WTC11 (cell line): ENCODE data around the gene TOR1AIP2. TPM values are rescaled to one million over a fixed set of nuclear protein-coding genes. Genes with fewer than 3 reads are reported as not detected.
A peak's percentile ranks its signal among the peaks of the same experiment; 100 is the strongest.
"Not testable (repeated sequence)": the region's sequence is repeated elsewhere in the genome, so short reads cannot be mapped to it uniquely, and the experiment has no call there.

ENCODE experiments used
- ATAC-seq: fragments of 200-7000 bp; cut with Tn5 transposase; 2 replicates; pipeline ENCODE4 v1.10.0; 2021; ENCODE audit warnings: mild to moderate bottlenecking, moderate library complexity
- CTCF ChIA-PET: fragments of 300-600 bp; sonication (Branson Sonifier 250); formaldehyde crosslinking; loops from one replicate; lab custom pipeline; 2021; ENCODE audit warnings: antibody characterized with exemption; lab: Charles Lee
- POLR2A ChIA-PET: fragments of 350-600 bp; sonication (Branson Sonifier 250); formaldehyde crosslinking; loops from one replicate; lab custom pipeline; 2021; ENCODE audit warnings: antibody characterized with exemption; lab: Charles Lee
- DNase-seq: peaks from one replicate; pipeline ENCODE4 v3.0.0; 2021; ENCODE audit warnings: low spot score
- H3K27ac Mint-ChIP-seq: 2 replicates; pipeline ENCODE4 v1.8.0; 2021; ENCODE audit warnings: mixed read lengths
- H3K27me3 Mint-ChIP-seq: 2 replicates; pipeline ENCODE4 v1.8.0; 2021; ENCODE audit warnings: low read depth, mild to moderate bottlenecking, moderate library complexity, mixed read lengths
- H3K36me3 Mint-ChIP-seq: 2 replicates; pipeline ENCODE4 v1.8.0; 2021; ENCODE audit warnings: mixed read lengths
- H3K4me1 Mint-ChIP-seq: 2 replicates; pipeline ENCODE4 v1.8.0; 2022; ENCODE audit warnings: mixed read lengths
- H3K4me3 Mint-ChIP-seq: 2 replicates; pipeline ENCODE4 v1.8.0; 2021; ENCODE audit warnings: mild to moderate bottlenecking, moderate library complexity, mixed read lengths
- H3K9me3 Mint-ChIP-seq: 2 replicates; pipeline ENCODE4 v1.8.0; 2021; ENCODE audit warnings: mixed read lengths
- CBFB ChIP-seq: sonication (generic); formaldehyde crosslinking; IDR thresholded peaks from 2 replicates; pipeline ENCODE4 v1.8.1; 2022; ENCODE audit warnings: mild to moderate bottlenecking, low read depth, missing genetic modification reagents
- GABPB1 ChIP-seq: sonication (generic); formaldehyde crosslinking; IDR thresholded peaks from 2 replicates; pipeline ENCODE4 v1.8.1; 2023; ENCODE audit warnings: mild to moderate bottlenecking, missing genetic modification reagents
- GTF2I ChIP-seq: fragments of 250-450 bp; sonication (Bioruptor Pico); conservative IDR thresholded peaks from 2 replicates; pipeline ENCODE4 v1.4.0; 2021; ENCODE audit warnings: mild to moderate bottlenecking
- MXD4 ChIP-seq: fragments of 250-450 bp; sonication (Bioruptor Pico); IDR thresholded peaks from 2 replicates; pipeline ENCODE4 v1.8.0; 2021; ENCODE audit warnings: mild to moderate bottlenecking, moderate library complexity, borderline replicate concordance
- NFATC4 ChIP-seq: fragments of 250-450 bp; sonication (Bioruptor Pico); IDR thresholded peaks from 2 replicates; pipeline ENCODE4 v1.9.0; 2021; ENCODE audit warnings: mild to moderate bottlenecking
- NFYB ChIP-seq: sonication (generic); formaldehyde crosslinking; conservative IDR thresholded peaks from 2 replicates; pipeline ENCODE4 v1.8.0; 2022; ENCODE audit warnings: low read depth, missing genetic modification reagents
- NR2C2 ChIP-seq: sonication (generic); formaldehyde crosslinking; IDR thresholded peaks from 2 replicates; pipeline ENCODE4 v1.8.0; 2022; ENCODE audit warnings: mild to moderate bottlenecking, missing genetic modification reagents
- RORB ChIP-seq: fragments of 250-450 bp; sonication (Bioruptor Pico); IDR thresholded peaks from 2 replicates; pipeline ENCODE4 v1.9.0; 2021; ENCODE audit warnings: mild to moderate bottlenecking
- SMAD3 ChIP-seq: sonication (generic); formaldehyde crosslinking; IDR thresholded peaks from 2 replicates; pipeline ENCODE4 v1.8.0; 2022; ENCODE audit warnings: missing genetic modification reagents, mild to moderate bottlenecking, borderline replicate concordance
- TEAD1 ChIP-seq: sonication (generic); formaldehyde crosslinking; IDR thresholded peaks from 2 replicates; pipeline ENCODE4 v1.8.0; 2022; ENCODE audit warnings: mild to moderate bottlenecking, missing genetic modification reagents
- ZBTB21 ChIP-seq: sonication (generic); formaldehyde crosslinking; IDR thresholded peaks from 2 replicates; pipeline ENCODE4 v1.8.1; 2023; ENCODE audit warnings: mild to moderate bottlenecking, missing genetic modification reagents, borderline replicate concordance
- ZNF423 ChIP-seq: fragments of 250-450 bp; sonication (Bioruptor Pico); IDR thresholded peaks from 2 replicates; pipeline ENCODE4 v2.1.2; 2022; ENCODE audit warnings: mild to moderate bottlenecking, moderate library complexity
- total RNA-seq: library from RNA; stranded (reverse); gene quantifications from 3 replicates; pipeline ENCODE4 v1.2.3, GENCODE V29; 2021
- TF ChIP-seq, protein P1 (sequence below): sonication (generic); formaldehyde crosslinking; conservative IDR thresholded peaks from 2 replicates; pipeline ENCODE4 v1.8.1; 2022; ENCODE audit warnings: mild to moderate bottlenecking, missing genetic modification reagents
- TF ChIP-seq, protein P2 (sequence below): sonication (generic); formaldehyde crosslinking; IDR thresholded peaks from 2 replicates; pipeline ENCODE4 v1.8.1; 2022; ENCODE audit warnings: low read depth, mild to moderate bottlenecking, moderate library complexity, missing genetic modification reagents, borderline replicate concordance
- TF ChIP-seq, protein P3 (sequence below): sonication (generic); formaldehyde crosslinking; IDR thresholded peaks from 2 replicates; pipeline ENCODE4 v1.8.1; 2022; ENCODE audit warnings: low read depth, missing genetic modification reagents, borderline replicate concordance
- TF ChIP-seq, protein P4 (sequence below): sonication (generic); formaldehyde crosslinking; IDR thresholded peaks from 2 replicates; pipeline ENCODE4 v1.8.0; 2022; ENCODE audit warnings: mild to moderate bottlenecking, missing genetic modification reagents
- TF ChIP-seq, protein P5 (sequence below): sonication (generic); formaldehyde crosslinking; IDR thresholded peaks from 2 replicates; pipeline ENCODE4 v1.8.1; 2022; ENCODE audit warnings: mild to moderate bottlenecking, moderate library complexity, missing genetic modification reagents

The TOR1AIP2 gene
- total RNA-seq, 1 experiment from 2014 or later: 57.2 TPM

DNA sequence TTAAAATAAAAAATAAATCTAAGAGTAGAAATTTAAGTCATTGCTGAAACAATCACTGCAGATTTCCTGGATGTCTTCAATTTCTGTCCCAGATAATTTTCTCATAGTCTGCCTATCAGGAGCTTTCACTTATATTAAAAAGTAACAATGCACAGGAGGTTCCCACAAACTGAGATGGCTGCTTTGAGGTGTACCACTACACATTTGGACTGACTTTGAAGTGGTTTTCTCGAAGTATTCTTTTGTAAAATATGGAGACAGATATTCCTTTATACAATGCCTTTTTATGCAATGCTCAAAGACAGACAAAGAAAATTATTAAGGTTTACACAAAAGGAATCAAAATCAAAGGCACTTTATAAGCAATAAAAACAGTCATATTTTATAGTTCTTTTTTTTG is 24.5 kb downstream of the TOR1AIP2 start (continued):
- TF ChIP-seq RORB (CRISPR knock-in tag): no peak

DNA sequence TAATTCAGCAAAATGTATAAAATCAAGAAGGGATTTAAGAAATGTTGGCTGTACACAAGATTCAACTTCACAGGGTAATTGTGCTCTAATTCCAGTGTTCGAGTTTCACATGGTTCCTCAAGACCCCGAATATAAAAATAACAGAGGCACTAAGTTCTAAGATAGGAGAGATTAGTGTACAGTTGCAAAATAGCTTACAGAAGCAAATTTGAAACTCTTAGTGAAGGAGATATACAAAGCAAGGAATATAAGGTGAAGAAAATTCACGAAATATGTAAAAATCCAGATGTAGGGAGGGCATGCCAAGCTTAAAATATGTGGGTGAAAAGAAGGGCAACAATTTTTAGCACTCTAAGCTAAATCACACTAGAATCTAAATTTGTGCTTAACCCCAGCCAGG is 29.4 kb downstream of the TOR1AIP2 start:
- TF ChIP-seq, protein P1, sequence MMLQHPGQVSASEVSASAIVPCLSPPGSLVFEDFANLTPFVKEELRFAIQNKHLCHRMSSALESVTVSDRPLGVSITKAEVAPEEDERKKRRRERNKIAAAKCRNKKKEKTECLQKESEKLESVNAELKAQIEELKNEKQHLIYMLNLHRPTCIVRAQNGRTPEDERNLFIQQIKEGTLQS (CRISPR knock-in tag): no peak
- TF ChIP-seq NFATC4 (CRISPR knock-in tag): no peak
- TF ChIP-seq MXD4: no peak
- TF ChIP-seq, protein P2, sequence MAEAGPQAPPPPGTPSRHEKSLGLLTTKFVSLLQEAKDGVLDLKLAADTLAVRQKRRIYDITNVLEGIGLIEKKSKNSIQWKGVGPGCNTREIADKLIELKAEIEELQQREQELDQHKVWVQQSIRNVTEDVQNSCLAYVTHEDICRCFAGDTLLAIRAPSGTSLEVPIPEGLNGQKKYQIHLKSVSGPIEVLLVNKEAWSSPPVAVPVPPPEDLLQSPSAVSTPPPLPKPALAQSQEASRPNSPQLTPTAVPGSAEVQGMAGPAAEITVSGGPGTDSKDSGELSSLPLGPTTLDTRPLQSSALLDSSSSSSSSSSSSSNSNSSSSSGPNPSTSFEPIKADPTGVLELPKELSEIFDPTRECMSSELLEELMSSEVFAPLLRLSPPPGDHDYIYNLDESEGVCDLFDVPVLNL: no peak
- no peak for TF ChIP-seq CBFB (CRISPR knock-in tag)
- TF ChIP-seq, protein P3, sequence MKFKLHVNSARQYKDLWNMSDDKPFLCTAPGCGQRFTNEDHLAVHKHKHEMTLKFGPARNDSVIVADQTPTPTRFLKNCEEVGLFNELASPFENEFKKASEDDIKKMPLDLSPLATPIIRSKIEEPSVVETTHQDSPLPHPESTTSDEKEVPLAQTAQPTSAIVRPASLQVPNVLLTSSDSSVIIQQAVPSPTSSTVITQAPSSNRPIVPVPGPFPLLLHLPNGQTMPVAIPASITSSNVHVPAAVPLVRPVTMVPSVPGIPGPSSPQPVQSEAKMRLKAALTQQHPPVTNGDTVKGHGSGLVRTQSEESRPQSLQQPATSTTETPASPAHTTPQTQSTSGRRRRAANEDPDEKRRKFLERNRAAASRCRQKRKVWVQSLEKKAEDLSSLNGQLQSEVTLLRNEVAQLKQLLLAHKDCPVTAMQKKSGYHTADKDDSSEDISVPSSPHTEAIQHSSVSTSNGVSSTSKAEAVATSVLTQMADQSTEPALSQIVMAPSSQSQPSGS: no peak
- no peak for TF ChIP-seq GABPB1 (CRISPR knock-in tag)
- TF ChIP-seq SMAD3 (CRISPR knock-in tag): no peak
- TF ChIP-seq NR2C2 (CRISPR knock-in tag): no peak
- TF ChIP-seq ZNF423 (CRISPR knock-in tag): no peak
- no peak for TF ChIP-seq ZBTB21 (CRISPR knock-in tag)
- TF ChIP-seq TEAD1 (CRISPR knock-in tag): no peak
- Mint-ChIP-seq H3K27ac (no peak overlapping the region), H3K27me3 (no peaks in the 10 kb centered on the region), H3K36me3 (peaks cover 40% of the 10 kb centered on the region), H3K9me3 (no peaks in the 10 kb centered on the region), H3K4me3 (no peak overlapping the region), H3K4me1 (no peaks in the 10 kb centered on the region)
- CTCF ChIA-PET: no interaction called here
- no peak for DNase-seq
- no peak for ATAC-seq
- POLR2A ChIA-PET: no interaction called here

DNA sequence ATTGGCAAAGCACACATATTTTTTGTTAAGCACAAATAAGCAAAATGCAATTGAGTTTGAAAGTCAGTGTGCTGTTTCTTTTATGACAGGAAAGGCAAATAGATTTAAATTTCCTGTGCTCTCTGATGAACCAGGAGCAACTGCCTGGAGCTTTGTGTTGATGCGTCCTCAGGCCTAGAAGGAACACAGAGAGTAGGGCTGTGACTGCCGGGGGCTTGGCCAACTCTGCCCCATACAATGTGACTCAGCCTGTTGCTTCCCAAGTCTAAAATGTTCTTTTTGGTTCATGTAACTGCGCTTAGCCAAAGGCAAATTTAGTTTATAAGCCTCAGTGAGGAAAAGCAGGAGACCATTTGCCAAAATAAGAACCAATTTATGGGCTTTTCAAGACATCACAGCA is 37.5 kb downstream of the TOR1AIP2 start:
- H3K4me3 Mint-ChIP-seq: no peak overlapping the region
- H3K36me3 Mint-ChIP-seq: no peaks in the 10 kb centered on the region
- TF ChIP-seq, protein P4, sequence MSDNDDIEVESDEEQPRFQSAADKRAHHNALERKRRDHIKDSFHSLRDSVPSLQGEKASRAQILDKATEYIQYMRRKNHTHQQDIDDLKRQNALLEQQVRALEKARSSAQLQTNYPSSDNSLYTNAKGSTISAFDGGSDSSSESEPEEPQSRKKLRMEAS (CRISPR knock-in tag): no peak
- TF ChIP-seq GTF2I (CRISPR knock-in tag): no peak
- TF ChIP-seq, protein P5, sequence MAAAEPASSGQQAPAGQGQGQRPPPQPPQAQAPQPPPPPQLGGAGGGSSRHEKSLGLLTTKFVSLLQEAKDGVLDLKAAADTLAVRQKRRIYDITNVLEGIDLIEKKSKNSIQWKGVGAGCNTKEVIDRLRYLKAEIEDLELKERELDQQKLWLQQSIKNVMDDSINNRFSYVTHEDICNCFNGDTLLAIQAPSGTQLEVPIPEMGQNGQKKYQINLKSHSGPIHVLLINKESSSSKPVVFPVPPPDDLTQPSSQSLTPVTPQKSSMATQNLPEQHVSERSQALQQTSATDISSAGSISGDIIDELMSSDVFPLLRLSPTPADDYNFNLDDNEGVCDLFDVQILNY (CRISPR knock-in tag): no peak
- TF ChIP-seq CBFB (CRISPR knock-in tag): no peak
- ChIA-PET CTCF (interaction anchor here (1.5 kb wide), 1 partner anchor 25 kb away, joined by 8 read pairs; no protein-coding TSS in a partner anchor), POLR2A (no interaction called here)
- peaks cover 5% of the 10 kb centered on the region for H3K4me1 Mint-ChIP-seq
- no peak overlapping the region for H3K27ac Mint-ChIP-seq
- DNase-seq (no peak), ATAC-seq (no peak)
- H3K9me3 Mint-ChIP-seq: no peaks in the 10 kb centered on the region
- no peaks in the 10 kb centered on the region for H3K27me3 Mint-ChIP-seq

DNA sequence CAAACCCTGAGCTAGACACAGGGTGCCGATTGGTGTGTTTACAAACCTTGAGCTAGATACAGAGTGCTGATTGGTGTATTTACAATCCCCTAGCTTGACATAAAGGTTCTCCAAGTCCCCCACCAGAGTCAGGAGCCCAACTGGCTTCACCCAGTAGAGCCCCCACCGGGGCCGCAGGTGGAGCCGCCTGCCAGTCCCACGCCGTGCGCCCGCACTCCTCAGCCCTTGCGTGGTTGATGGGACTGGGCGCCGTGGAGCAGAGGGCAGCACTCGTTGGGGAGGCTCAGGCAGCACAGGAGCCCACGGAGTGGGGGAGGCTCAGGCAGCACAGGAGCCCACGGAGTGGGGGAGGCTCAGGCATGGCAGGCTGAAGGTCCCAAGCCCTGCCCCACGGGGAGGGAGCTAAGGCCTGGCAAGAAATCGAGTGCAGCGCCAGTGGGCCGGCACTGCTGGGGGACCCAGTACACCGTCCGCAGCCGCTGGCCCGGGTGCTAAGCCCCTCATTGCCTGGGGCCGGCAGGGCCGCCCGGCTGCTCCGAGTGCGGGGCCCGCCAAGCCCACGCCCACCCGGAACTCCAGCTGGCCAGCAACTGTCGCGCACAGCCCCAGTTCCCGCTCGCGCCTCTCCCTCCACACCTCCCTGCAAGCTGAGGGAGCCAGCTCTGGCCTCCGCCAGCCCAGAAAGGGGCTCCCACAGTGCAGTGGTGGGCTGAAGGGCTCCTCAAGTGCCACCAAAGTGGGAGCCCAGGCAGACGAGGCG is 40.7 kb downstream of the TOR1AIP2 start:
- H3K36me3 Mint-ChIP-seq, H3K27ac Mint-ChIP-seq, H3K4me3 Mint-ChIP-seq, H3K9me3 Mint-ChIP-seq, ATAC-seq, H3K27me3 Mint-ChIP-seq, POLR2A ChIA-PET, DNase-seq: not testable (repeated sequence)
- peaks cover 26% of the 10 kb centered on the region for H3K4me1 Mint-ChIP-seq
- 0 out of 2 replicates have a peak, but pooled peaks have one; percentile 4 for TF ChIP-seq NFYB (CRISPR knock-in tag)
- CTCF ChIA-PET: interaction anchor here (0.8 to 3.9 kb wide), 2 partner anchors 22 to 412 kb away, joined by 3 to 30 read pairs; no protein-coding TSS in a partner anchor
